GM13976 (cell line): ENCODE measurements around the gene HDAC8.
"Not testable (repeated sequence)": the region's sequence is repeated elsewhere in the genome, so short reads cannot be mapped to it uniquely, and the experiment has no call there.

Experiments used
- DNase-seq: peaks from one replicate; pipeline ENCODE4 v3.0.0; 2012; ENCODE audit warnings: low spot score
- in situ Hi-C: fragments of 300-500 bp; cut with MboI; formaldehyde crosslinking; loops from one replicate; pipeline ENCODE4 v1.12.0; 2022; ENCODE audit warnings: low sequenced_read_pairs, mixed read lengths, inconsistent platforms; ENCODE audit not compliant: unreplicated experiment
- TF ChIP-seq, protein P1 (sequence below): IDR thresholded peaks from 2 replicates; pipeline ENCODE4 v1.5.1; 2012; ENCODE audit warnings: borderline replicate concordance, mild to moderate bottlenecking; ENCODE audit not compliant: insufficient read depth; ENCODE audit errors: extremely low read depth, missing control alignments, control extremely low read depth

The HDAC8 gene

DNA sequence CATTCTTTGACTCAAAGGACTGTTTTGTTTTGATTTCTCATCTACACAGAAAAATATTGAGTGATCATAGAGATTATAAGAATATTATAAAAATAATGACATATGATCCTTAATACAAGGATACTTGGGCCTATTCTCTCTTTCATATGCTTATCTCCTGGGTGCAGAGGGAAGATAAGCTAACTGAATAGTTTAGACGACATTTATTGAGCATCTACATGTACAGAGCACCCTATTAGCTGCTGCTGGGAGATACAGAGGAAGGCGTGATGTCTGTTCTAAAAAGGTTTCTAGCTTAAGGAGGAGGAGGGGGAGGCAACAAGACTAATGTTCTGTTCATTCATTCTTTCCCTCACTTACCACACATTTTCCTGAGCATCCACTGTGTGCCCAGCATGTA lies 106.8 kb downstream of the HDAC8 start:
- TF ChIP-seq, protein P1, sequence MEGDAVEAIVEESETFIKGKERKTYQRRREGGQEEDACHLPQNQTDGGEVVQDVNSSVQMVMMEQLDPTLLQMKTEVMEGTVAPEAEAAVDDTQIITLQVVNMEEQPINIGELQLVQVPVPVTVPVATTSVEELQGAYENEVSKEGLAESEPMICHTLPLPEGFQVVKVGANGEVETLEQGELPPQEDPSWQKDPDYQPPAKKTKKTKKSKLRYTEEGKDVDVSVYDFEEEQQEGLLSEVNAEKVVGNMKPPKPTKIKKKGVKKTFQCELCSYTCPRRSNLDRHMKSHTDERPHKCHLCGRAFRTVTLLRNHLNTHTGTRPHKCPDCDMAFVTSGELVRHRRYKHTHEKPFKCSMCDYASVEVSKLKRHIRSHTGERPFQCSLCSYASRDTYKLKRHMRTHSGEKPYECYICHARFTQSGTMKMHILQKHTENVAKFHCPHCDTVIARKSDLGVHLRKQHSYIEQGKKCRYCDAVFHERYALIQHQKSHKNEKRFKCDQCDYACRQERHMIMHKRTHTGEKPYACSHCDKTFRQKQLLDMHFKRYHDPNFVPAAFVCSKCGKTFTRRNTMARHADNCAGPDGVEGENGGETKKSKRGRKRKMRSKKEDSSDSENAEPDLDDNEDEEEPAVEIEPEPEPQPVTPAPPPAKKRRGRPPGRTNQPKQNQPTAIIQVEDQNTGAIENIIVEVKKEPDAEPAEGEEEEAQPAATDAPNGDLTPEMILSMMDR: no peak
- in situ Hi-C loops: no loop called here
- no peak for DNase-seq

DNA sequence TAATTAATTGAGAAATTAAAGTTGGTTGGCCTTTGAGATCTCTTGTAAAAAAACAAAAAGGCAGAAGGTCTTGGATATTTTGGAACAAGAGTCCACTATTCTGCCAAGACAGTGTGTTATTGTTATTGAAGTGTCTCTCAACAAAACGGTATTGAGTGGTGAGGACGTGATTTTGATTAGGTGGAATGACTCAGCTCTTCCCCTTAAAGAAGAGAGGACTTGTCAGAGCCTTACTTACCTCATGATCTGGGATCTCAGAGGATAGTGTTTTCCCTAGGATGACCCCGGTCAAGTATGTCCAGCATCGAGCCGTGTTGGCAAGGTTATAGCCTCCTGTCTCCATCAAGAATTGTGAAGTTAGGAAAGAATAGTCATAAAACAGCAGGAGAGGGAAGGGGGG lies 110.9 kb downstream of the HDAC8 start:
- no peak for DNase-seq
- in situ Hi-C loops: no loop called here
- TF ChIP-seq, protein P1: no peak

DNA sequence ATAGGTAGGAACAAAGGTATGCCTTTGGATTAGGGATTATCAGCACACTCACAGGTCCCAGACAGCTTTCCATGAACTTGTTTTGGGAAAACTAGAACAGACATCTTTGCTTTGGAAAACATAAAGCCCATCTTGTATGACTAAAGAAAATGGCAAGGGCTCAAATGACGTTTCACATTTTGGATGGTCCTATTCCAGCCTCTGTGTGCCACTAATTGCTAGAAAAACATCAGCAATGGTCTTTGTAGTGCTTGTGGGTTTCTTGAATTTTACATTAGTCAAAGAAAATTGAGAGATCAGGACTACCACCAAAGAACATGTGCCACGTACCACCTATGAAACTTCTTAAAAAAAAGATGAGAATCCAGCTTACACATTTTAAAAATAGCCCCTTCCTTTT lies 111.4 kb downstream of the HDAC8 start:
- no peak for DNase-seq
- in situ Hi-C loops: no loop called here
- TF ChIP-seq, protein P1: no peak

DNA sequence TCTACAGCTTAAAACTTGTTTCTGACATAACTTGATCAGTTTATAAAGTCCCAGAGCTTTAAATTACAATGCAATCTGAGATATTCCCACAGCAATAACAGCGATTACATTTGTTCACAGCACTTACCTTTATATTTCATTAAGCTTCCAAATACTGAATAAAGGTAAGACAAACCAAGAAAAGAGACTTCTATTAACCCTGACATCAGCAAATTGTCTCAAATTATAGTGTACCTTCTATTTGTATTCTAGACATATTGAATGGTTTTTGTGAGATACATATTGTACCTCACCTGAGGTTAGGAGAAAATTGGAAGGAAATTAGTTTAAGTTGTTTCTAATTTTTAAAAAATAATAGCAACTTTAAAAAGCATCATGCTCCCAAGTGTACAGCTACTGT lies 111.9 kb downstream of the HDAC8 start:
- TF ChIP-seq, protein P1: no peak
- in situ Hi-C loops: no loop called here
- no peak for DNase-seq

DNA sequence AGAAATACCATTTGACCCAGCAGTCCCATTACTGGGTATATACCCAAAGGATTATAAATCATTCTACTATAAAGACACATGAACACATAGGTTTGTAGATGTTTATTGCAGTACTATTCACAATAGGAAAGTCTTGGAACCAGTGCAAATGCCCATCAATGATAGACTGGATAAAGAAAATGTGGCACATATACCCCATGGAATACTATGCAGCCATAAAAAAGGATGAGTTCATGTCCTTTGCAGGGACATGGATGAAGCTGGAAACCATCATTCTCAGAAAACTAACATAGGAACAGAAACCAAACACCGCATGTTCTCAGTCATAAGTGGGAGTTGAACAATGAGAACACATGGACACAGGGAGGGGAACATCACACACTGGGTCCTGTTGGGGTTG lies 123.6 kb downstream of the HDAC8 start:
- DNase-seq: not testable (repeated sequence)

DNA sequence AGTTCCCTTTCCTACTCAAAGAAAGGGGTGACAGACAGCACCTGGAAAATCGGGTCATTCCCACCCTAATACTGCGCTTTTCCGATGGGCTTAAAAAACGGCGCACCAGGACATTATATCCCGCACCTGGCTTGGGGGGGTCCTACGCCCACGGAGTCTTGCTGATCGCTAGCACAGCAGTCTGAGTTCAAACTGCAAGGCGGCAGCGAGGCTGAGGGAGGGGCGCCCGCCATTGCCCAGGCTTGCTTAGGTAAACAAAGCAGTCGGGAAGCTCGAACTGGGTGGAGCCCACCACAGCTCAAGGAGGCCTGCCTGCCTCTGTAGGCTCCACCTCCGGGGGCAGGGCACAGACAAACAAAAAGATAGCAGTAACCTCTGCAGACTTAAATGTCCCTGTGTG lies 131.9 kb downstream of the HDAC8 start:
- DNase-seq, in situ Hi-C loops: not testable (repeated sequence)

More for the DNA sequence above, 123.6 kb downstream of the HDAC8 start:
- in situ Hi-C loops: not testable (repeated sequence)

DNA sequence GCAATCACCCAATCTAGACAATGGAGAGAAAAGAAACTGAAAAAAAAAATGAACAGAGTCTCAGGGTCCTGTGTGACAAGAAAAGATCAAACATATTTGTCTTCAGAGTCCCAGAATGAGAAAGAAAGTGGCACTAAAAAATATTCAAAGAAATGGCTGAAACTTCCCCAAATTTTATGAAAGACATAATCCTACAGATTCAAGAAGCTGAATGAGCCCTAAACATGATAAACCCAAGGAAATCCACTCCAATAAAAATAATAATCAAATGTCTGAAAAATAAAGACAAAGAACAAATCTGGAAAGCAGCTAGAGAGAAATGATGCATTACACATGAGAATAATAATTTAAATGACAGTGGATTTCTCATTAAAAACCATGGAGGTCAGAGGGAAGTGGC lies 136.6 kb downstream of the HDAC8 start:
- no peak for DNase-seq
- in situ Hi-C loops: no loop called here
- TF ChIP-seq, protein P1: no peak

DNA sequence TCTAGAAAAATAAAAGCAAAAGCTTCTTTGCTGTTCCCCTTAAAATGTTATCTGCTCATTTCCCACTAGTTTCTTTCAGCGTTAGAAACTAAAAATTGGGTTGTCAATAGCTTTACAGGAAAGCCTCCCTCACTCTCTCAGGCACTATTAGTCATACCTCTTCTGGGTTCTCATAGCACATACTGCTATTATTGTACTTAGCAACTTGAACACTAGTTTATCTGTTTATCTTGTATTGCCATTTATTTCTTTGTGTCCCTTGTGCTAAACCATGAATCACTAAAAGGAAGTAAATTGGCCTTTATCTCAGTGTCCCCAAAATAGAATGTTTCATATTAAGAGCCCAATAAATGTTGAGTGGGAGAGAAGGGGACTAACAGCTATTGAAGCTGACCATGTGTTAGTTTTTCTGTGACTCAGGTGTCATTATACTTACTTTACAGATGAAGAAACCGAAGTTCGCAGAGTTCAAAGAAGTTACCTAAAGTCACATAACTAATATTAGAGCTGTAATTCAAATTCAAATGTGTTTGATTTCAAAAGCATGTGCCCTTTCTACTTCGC lies 142.2 kb downstream of the HDAC8 start:
- no peak for DNase-seq
- in situ Hi-C loops: no loop called here
- TF ChIP-seq, protein P1: no peak
